HFFc6 (cell line): Measurements from ENCODE around the gene NXF1. TPM values are rescaled to one million over a fixed set of nuclear protein-coding genes. Genes with fewer than 3 reads are reported as not detected.
"Not testable (repeated sequence)": the region's sequence is repeated elsewhere in the genome, so short reads cannot be mapped to it uniquely, and the experiment has no call there.

Source experiments
- DNase-seq: peaks from one replicate; pipeline ENCODE4 v3.0.0-alpha.2; 2018
- H3K27ac Mint-ChIP-seq: 2 replicates; pipeline ENCODE4 v1.8.0; 2020; ENCODE audit warnings: mild to moderate bottlenecking, mixed read lengths
- H3K27me3 Mint-ChIP-seq: 2 replicates; pipeline ENCODE4 v1.8.0; 2021; ENCODE audit warnings: mild to moderate bottlenecking, moderate library complexity, mixed read lengths; ENCODE audit not compliant: insufficient read depth
- H3K36me3 Mint-ChIP-seq: 2 replicates; pipeline ENCODE4 v1.8.0; 2021; ENCODE audit warnings: low read depth, mixed read lengths
- H3K4me1 Mint-ChIP-seq: 2 replicates; pipeline ENCODE4 v1.8.0; 2020; ENCODE audit warnings: low read depth, mixed read lengths
- H3K4me3 Mint-ChIP-seq: 2 replicates; pipeline ENCODE4 v1.8.0; 2020; ENCODE audit warnings: mild to moderate bottlenecking, moderate library complexity, mixed read lengths
- H3K9me3 Mint-ChIP-seq: 2 replicates; pipeline ENCODE4 v1.8.0; 2020; ENCODE audit warnings: mild to moderate bottlenecking, mixed read lengths
- total RNA-seq, 6 experiments: library from RNA; stranded (reverse); fragmentation: NEBNext Ultra II Directional; extraction: Animal tissue kit (Norgen Biotek cat#: 25700); gene quantifications; 2 replicates in 1 of 6; 3 replicates in 5 of 6; pipeline ENCODE4 v1.2.3, GENCODE V29; 2021
- TF ChIP-seq, protein P1 (sequence below): fragments of 200-600 bp; sonication (generic); IDR thresholded peaks from 2 replicates; pipeline ENCODE4 v1.5.0; 2021; ENCODE audit warnings: antibody characterized with exemption, mild to moderate bottlenecking

The NXF1 gene
- total RNA-seq, 6 experiments from 2014 or later, result 51.5 to 57.7 (median 55.0) TPM

DNA sequence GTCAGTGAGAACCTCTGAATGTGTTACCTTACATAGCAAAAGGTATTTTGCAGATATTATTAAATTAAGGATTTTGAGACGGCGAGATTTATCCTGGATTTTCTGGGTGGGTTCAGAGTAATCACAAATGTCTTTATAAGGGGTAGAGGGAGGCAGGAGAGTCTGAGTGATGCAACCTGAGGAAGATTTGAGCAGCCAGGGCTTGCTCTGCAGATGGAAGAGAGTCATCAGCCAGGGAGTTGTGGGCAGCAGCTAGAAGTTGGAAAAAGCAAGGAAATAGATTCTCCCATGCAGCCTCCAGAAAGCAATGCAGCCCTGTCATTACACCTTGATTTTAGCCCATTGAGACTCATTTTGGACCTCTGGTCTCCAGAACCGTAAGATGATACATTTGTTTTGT is 38.2 kb upstream of the NXF1 start:
- peaks cover 9% of the 10 kb centered on the region for H3K36me3 Mint-ChIP-seq
- no peak for DNase-seq
- H3K27ac Mint-ChIP-seq, result no peak overlapping the region
- no peaks in the 10 kb centered on the region for H3K9me3 Mint-ChIP-seq
- peaks cover 21% of the 10 kb centered on the region for H3K4me1 Mint-ChIP-seq
- peaks cover 8% of the 10 kb centered on the region for H3K27me3 Mint-ChIP-seq
- H3K4me3 Mint-ChIP-seq, result no peak overlapping the region
- TF ChIP-seq, protein P1, sequence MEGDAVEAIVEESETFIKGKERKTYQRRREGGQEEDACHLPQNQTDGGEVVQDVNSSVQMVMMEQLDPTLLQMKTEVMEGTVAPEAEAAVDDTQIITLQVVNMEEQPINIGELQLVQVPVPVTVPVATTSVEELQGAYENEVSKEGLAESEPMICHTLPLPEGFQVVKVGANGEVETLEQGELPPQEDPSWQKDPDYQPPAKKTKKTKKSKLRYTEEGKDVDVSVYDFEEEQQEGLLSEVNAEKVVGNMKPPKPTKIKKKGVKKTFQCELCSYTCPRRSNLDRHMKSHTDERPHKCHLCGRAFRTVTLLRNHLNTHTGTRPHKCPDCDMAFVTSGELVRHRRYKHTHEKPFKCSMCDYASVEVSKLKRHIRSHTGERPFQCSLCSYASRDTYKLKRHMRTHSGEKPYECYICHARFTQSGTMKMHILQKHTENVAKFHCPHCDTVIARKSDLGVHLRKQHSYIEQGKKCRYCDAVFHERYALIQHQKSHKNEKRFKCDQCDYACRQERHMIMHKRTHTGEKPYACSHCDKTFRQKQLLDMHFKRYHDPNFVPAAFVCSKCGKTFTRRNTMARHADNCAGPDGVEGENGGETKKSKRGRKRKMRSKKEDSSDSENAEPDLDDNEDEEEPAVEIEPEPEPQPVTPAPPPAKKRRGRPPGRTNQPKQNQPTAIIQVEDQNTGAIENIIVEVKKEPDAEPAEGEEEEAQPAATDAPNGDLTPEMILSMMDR, result no peak

DNA sequence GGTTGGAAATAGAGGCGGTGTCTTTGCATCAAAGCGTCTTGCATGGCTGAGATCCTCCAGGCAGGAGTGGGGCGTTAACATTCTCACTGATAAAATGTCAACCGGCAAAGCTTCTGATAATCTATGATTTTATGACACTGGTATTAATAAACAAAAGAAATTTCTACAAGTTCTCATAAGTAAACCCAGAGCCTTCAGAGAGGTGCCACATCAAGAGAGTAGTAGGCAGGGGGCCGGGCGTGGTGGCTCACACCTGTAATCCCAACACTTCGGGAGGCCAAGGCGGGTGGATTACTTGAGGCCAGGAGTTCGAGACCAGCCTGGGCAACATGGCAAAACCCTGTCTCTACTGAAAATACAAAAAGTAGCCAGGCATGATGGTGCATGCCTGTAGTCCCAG is 37.7 kb upstream of the NXF1 start:
- H3K9me3 Mint-ChIP-seq, DNase-seq, H3K36me3 Mint-ChIP-seq, H3K27ac Mint-ChIP-seq, H3K4me3 Mint-ChIP-seq, H3K27me3 Mint-ChIP-seq: not testable (repeated sequence)
- H3K4me1 Mint-ChIP-seq, result peaks cover 23% of the 10 kb centered on the region

DNA sequence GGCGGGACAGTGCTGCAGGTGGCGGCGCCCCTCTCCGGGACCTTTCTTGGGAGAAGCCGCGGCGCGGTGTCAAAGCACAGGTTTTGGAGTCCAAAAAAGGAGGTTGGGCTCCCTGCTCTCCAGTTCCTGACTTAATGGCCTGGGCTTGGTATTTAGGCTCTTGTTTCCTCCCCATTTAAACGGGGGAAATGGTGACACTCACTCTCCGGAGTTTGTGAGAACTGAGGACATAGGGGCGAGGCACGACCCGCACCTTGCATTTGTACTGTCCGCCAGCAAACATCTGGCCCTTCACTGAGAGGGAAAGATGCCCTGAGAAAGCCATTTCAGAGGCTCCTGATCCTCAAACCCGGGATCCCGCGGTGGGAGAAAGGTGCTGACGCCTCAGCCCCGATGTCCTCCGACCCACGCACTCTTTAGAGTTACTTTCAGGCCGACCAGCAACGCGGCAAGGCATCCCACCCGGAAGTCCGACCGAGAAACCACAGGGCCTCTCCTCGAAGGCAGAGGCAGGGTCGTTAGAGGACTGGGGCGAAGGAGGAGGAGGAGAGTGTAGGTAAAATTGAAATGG is 37.0 kb upstream of the NXF1 start:
- Mint-ChIP-seq H3K9me3 (no peaks in the 10 kb centered on the region), H3K4me1 (peaks cover 29% of the 10 kb centered on the region), H3K27me3 (peaks cover 10% of the 10 kb centered on the region), H3K36me3 (peaks cover 14% of the 10 kb centered on the region), H3K27ac (no peak overlapping the region), H3K4me3 (no peak overlapping the region)
- no peak for DNase-seq
- TF ChIP-seq, protein P1, result no peak

DNA sequence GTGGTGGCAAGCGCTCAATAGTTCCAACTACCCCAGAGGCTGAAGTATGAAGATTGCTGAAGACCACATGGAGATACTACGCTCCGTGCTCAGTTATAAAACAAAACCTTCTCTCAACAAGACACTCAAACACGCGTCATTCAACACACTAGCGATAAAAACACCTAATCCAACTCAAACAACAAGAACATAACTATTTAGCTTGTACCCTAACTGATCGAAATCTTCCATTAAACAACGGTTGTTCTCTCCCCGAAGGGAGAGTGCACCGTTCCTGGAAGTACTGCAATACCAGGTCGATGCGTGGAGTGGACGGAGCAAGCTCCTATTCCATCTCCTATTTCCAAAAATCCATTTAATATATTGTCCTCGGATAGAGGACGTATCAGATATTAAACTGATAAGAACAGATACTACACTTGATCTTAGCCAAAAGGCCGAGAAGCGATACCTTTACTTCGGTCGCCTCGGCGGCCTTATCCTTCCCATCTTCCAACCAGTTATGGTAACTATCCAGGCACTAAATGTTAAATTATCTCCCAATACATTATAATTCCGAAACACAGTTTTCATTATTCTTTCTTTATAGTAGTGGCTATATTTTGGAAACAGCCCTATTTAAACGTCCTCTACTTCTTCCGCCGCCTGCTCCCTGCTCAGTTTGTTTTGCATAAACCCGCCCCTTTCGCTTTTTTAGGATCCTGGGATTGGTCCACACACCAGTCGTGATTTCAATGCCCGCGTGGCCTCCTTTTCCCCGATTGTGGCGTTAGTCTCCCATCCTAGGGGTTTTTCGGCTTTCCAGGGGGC is 36.3 kb upstream of the NXF1 start:
- Mint-ChIP-seq H3K27ac (no peak overlapping the region), H3K9me3 (no peaks in the 10 kb centered on the region), H3K27me3 (peaks cover 10% of the 10 kb centered on the region), H3K4me3 (no peak overlapping the region), H3K36me3 (peaks cover 14% of the 10 kb centered on the region), H3K4me1 (peaks cover 29% of the 10 kb centered on the region)
- TF ChIP-seq, protein P1, result no peak
- peak; percentile 100 for DNase-seq

DNA sequence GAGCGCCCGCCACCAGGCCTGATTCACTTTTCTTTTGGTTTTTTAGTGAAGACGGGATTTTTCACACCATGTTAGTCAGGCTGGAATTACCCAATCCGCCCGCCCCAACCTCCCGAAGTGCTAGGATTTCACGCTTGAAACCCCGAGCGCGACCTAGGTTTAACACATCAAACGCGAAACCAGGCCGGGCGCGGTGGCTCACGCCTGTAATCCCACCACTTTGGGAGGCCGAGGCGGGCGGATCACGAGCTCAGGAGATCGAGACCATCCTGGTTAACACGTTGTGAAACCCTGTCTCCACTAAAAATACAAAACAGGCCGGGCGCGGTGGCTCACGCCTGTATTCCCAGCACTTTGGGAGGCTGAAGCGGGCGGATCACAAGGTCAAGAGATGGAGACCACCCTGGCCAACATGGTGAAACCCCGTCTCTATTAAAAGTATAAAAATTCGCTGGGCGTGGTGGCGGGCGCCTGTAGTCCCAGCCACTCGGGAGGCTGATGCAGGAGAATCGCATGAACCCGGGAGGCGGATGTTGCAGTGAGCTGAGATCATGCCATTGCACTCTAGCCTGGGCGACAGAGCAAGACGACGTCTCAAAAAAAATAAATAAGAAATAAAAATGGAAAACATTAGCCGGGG is 35.6 kb upstream of the NXF1 start:
- Mint-ChIP-seq H3K27me3 (peaks cover 10% of the 10 kb centered on the region), H3K4me1 (peaks cover 29% of the 10 kb centered on the region), H3K36me3 (peaks cover 14% of the 10 kb centered on the region)
- H3K27ac Mint-ChIP-seq, H3K9me3 Mint-ChIP-seq, H3K4me3 Mint-ChIP-seq: not testable (repeated sequence)
- DNase-seq, result peak; percentile 99

DNA sequence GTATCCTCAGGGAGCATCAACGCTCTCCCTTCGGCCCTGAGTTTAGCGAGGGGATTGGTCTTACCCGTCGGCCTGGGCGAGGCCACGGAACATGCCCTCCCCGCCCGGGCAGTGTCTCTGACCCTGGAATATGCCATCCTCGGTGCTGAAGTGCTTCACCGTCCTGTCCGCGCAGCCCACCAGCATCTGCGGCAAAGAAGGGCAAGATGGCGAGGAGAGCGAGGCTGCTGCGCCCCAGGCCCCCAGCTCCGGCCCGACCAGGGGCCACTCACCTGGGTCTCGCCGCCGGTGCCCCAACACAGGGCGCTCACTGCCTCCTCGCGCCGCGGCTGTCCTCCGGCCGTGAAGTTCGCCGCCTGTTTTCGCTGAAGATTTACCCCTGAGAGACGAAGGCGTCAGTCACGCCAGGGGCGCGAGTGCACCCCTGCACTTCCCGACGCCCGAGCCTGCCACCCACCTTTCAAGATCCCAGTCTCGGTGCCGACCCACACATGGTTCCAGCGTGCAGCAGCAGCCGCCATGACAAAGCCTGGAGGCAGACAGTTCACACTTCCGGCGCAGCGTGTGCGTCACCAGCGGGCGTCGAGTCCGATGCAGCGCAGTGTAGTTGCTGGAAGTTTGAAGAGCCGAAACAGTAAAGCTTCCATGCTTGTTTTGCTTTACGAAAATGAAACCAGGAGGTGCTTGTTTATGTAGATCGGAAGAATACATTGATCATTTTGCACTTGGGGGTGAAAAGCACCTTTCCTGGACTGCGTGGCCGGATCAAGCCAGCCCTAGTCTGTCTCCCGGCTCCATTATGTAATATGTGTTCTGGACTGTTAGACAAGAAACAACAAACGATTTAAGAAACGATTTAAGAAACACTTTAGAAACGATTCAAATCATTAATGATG is 34.1 kb upstream of the NXF1 start, which contains the start of gene WDR74:
Gene WDR74, minus strand, starts transcription at position 541 of the 896 bp plus-strand sequence. Its CDS starts 20 bp downstream, at position 521.
- no peak within 1 kb of the TSS for H3K27ac Mint-ChIP-seq
- TF ChIP-seq, protein P1, result 0 out of 2 replicates have a peak, but pooled peaks have one; percentile 9
- no peak within 1 kb of the TSS for H3K4me3 Mint-ChIP-seq
- H3K4me1 Mint-ChIP-seq, result peaks cover 35% of the 10 kb centered on the region
- no peaks in the 10 kb centered on the region for H3K9me3 Mint-ChIP-seq
- peak; percentile 90 for DNase-seq
- H3K27me3 Mint-ChIP-seq, result peaks cover 10% of the 10 kb centered on the region
- peaks cover 21% of the 10 kb centered on the region for H3K36me3 Mint-ChIP-seq
